Medulla oblongata (tissue), 1 donor: Measurements from ENCODE around the gene IRF2BP1.
"Not testable (repeated sequence)": the region's sequence is repeated elsewhere in the genome, so short reads cannot be mapped to it uniquely, and the experiment has no call there.

Experiments
- DNase-seq: peaks from one replicate; pipeline ENCODE4 v3.0.0-alpha.2; 2015; ENCODE audit errors: extremely low spot score

Gene IRF2BP1

DNA sequence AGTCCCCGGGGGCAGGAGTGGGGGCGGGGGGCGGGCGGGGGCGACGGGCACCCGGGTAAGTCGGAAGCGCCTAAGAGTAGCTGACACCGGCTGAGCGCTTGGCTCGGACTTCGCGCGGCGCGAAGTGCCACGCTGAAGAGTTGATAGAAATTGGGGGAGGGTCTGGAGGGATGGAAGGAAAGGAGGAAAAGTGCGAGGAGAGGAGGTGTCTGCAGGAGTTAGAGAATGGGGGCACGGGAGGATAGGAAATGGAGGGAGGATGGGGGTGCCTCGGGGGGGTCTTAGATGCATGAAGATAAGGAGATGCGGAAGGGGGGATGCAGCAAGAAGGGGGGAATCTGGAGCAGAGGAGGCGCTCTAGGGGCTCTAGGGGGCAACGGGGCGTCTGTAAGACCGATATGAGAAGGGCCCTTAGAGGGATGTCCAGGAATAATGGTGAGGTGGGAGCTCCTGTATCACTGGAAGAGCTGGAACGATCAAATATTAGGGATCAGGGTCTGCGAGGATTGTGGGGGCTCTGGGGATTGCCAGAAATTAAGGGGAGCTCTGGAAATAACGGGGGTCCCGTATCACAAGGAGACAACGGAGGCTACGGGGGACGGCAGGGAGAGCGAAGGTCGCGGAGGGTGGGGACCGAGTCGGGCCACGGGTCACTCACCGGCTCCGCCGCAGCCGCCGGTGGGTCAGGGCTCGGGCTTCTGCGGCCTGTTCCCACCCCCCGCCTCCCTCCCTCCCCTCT, 16.1 kb upstream of the IRF2BP1 start, which contains the start of gene MYPOP:
MYPOP (minus strand) TSS at position 702 of the 739 bp plus-strand sequence. CDS start 840 bp downstream, outside the sequence.
- no peak for DNase-seq

GRCh38 chr19:45901432-45901911, 15.5 kb upstream of the IRF2BP1 start:
- no peak for DNase-seq

GRCh38 chr19:45900738-45901431, 14.9 kb upstream of the IRF2BP1 start:
- DNase-seq: no peak

- DNase-seq: no peak
These were observed 14.1 kb upstream of the IRF2BP1 start for GRCh38 chr19:45899919-45900589.

DNA sequence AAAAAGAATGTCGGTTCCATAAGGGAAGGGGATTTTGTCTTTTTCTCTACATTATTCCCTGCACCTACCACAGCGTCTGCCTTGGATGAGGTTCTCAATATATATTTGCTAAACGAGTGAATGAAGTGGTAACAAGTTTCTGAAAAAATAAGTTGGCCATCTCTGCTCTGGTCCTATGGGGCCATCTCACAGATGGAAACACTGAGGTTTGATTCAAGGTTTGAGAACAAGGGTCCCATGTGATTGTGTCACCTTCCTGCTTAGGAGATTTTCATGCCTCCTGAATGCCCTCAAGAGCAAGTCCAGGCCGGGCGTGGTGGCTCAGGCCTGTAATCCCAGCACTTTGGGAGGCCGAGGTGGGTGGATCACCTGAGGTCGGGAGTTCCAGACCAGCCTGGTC, 13.3 kb upstream of the IRF2BP1 start:
- no peak for DNase-seq

- no peak for DNase-seq
These were observed 11.4 kb upstream of the IRF2BP1 start for GRCh38 chr19:45897261-45897812.

GRCh38 chr19:45895983-45896599, 10.2 kb upstream of the IRF2BP1 start:
- DNase-seq: not testable (repeated sequence)

DNA sequence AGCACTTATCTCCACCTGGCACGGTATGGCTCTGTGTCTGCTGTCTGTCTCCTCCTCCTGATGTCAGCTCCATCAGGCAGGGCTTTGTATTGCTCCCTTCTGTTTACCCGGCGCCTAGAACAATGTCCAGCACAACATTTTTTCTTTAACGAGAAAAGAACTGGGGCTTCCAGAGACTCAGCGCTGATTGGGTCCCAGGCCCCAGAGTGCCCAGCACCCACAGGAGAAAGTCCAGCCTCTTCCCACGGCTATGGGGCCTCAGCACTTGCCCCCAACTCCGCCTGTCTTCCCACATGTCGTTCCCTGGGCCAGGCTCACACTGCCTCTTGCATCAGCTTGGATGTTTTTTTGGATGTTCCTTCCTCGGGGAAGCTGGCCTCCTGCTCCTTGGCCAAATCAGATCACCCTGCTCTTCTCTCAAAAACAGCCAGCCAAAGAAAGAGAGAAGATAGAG, 9.6 kb upstream of the IRF2BP1 start:
- peak; percentile 21 for DNase-seq

DNA sequence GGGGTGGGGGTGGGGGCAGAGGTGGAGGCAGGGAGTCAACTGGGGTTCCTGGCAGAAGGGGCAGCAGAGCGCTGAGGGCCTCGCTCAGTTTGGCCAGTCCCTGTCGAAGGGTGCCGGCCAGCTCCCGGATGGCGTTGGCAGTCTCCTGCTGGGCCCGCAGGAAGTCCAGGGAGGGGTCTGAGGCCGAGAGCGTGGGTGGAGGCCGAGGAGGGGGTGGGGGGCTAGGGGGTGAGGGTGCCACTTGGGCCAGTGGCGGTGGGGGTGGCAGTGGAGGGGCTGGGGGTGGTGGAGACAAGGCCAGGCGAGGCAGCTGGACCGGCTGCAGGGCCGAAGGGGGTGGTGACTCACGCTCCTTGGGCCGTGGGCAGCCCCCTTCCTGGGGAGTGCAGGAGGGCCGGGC, 4.9 kb upstream of the IRF2BP1 start:
- DNase-seq: no peak

DNA sequence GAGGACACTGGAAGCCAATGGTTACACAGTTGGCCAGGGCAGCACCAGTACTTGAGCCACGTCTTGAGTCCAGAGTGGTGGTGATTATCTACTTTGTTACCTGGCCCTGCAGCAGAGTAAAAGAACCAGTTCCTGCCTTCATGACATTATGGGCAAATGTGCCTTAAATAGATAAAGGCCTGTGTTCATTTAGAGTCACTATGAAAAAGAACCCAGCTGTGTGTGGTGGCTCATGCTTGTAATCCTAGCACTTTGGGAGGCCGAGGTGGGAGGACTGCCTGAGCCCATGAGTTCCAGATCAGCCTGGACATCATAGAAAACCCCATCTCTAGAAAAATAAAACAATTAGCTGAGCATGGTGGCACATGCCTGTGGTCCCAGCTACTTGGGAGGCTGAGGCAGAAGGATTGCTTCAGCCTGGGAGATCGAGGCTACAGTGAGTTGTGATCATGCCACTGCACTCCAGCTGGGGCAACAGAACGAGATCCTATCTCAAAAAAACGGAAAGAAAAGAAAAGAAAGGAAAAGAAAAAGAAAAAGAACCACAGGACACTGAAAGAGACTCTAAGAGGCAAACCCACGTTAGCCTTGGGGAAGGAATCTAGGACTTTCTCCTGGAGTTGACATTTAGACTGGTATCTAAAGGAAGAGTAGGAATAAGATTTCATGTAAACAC, 3.4 kb upstream of the IRF2BP1 start:
- no peak for DNase-seq

DNA sequence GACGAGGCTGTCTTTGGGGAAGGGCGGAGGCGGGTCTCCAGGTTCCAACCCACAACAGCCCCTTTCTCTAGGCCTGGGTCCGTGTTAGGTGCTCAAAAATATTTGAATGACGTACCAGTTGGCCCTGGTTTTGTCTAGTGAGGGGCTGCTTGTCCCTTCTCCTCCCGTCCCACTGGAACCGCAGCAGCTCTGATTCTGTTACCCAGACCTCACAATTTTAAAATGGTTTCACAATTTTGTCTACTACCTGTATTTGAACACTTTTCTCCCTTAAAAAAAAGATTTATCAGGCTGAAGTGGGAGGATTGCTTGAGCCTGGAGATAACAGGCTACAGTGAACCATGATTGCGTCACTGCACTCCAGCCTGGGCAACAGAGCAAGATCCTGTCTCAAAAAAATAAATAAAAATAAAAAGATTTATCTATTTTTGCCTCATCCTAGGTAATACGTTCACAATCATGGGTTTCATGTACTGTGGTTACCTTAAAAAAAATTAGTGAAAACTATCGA, 1.3 kb upstream of the IRF2BP1 start:
- DNase-seq: no peak

DNA sequence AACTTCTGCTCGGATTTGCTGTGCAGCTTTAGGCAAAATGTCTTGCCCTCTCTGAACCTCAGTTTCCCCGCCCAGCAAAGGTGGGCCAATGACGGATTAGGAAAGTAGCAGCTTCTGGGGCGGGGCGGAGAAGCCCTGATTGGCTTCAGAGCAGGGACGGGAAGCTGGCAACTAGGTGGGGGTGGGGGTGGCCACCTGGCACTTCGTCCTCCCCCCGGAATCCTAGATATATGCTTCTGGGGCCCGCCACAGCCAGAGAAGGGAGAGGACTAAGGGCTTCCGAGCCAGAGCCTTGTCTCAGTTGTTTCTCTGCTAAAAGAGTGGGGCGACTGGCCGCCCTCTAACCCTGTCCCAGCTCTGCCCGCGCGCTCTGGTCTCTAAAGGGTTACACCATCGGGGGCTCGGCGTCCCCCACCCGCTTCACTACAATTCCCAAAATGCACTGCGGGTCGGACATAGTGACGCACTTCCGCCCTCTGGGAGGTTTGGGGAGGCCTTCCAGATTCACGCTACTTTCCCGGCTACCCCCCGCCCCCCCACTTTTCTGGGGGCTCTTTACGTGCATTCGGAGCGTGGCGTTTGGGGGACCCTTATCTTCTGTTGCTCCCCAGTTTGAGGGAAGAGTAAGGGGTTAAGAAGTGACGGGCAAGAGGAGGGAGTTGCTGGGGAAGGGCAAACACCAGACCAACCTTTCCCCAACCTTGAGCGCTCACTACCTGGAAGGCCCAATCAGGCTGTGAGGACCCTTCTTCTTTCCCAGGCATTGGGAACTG, 672 bp upstream of the IRF2BP1 start:
- DNase-seq: peak; percentile 97

- no peak for DNase-seq
These were observed 1.0 kb downstream of the IRF2BP1 start for GRCh38 chr19:45884682-45885555.

- DNase-seq: no peak
These were observed 1.9 kb downstream of the IRF2BP1 start for GRCh38 chr19:45883881-45884681.

DNA sequence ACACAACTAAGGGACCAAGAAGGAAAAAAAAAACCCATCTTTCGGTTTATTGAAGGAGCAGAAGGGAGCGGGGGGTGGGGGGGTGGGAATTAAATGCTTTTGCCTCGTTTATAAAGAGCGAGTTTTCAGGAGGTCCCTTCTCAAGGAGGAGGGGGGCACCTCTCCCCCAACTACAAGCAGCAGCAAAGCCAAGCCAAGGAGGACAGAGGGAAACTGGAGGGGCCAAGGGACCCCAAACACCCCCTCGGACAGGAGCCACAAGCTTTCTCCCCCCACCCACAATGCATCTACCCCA, 2.4 kb downstream of the IRF2BP1 start:
- no peak for DNase-seq

DNA sequence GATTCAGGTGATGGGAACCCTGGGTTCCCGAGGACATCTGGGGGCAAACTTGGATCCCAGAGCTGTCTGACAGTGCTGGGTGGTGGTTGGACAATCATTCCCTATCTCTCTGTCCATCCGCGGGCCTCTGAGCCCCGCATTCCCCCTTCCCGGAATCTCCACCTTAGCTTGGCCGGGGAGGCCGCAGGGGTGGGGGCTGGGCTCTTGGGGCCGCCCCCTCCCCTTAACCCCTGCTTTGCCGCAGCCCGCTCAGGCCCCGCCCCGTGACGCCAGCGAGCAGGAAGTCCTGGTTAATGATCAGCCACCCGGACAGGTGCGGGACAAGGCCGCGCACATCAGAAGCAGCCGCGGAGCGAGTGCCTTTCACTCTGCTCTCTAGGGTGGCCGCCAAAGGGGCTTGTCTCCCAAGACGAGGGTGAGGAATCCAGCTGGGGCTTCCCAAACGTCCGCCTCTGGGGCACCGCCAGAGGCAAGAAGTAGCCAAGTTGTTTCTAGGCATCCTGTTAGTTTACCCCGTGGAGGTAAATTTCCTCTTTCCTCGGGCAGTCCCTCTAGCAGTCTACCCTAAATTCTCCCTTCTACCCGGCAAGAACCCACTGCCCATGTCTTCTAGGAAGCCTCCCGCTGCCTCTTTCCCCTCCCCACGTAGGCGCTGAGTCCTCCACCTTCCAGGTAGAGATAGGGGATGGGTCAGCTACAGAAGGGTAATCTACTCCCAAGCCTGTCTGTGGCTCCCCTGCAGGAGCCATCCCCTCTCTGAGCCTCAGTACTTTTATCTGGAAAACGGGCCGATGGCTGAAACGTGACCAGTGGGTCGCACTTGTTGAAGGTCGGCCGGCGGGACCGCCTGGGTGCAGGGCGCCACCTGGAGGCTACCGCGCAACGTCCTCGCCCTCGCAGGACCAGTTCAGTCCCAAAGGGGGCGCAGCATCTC, 3.0 kb downstream of the IRF2BP1 start:
- DNase-seq: peak; percentile 57

GRCh38 chr19:45881909-45882528, 3.9 kb downstream of the IRF2BP1 start:
- DNase-seq: no peak
